ENCODE measurements around the gene TCEANC. TPM values are rescaled to one million over a fixed set of nuclear protein-coding genes. Genes with fewer than 3 reads are reported as not detected.
"Not testable (repeated sequence)": the region's sequence is repeated elsewhere in the genome, so short reads cannot be mapped to it uniquely, and the experiment has no call there.

Gene TCEANC
- total RNA-seq, 4 donors from 2014 or later = 2.9 to 4.1 (median 3.3) TPM

GRCh38 chrX:13638021-13638420 is 14.9 kb upstream of the TCEANC start:
- H3K9me3 ChIP-seq = peaks cover 0 to 4% (median 0%) of the 10 kb centered on the region in 3 donors
- DNase-seq = no peak
- in situ Hi-C loops (cut with MboI; ENCODE audit: low sequenced_read_pairs in 4 of 4) = loop anchor here in 2 of 4 donors (25.0 kb wide), 1 partner anchor 126 kb away; no protein-coding TSS in a partner anchor
- no peak for ATAC-seq
- no peak overlapping the region for H3K27ac ChIP-seq
- H3K36me3 ChIP-seq = no peaks in the 10 kb centered on the region
- H3K27me3 ChIP-seq = peaks cover 0 to 7% (median 0%) of the 10 kb centered on the region in 3 donors
- H3K4me3 ChIP-seq = no peak overlapping the region
- TF ChIP-seq CTCF (IDR thresholded peaks at IDR 0.05 in 4 of 5, conservative IDR thresholded peaks at IDR 0.05 in 1 of 5) (no peak), POLR2A (IDR thresholded peaks at IDR 0.05) (no peak)
- intact Hi-C loops (cut with DNase I; ENCODE audit: low total_unique reads) = no loop called here
- no peaks in the 10 kb centered on the region for H3K4me1 ChIP-seq

GRCh38 chrX:13638826-13639225 is 14.1 kb upstream of the TCEANC start:
- Histone ChIP-seq H3K27ac (no peak overlapping the region), H3K27me3 (peaks cover 0 to 7% (median 0%) of the 10 kb centered on the region in 3 donors), H3K36me3 (no peaks in the 10 kb centered on the region), H3K9me3 (peaks cover 0 to 4% (median 0%) of the 10 kb centered on the region in 3 donors), H3K4me1 (no peaks in the 10 kb centered on the region), H3K4me3 (no peak overlapping the region)
- TF ChIP-seq POLR2A (IDR thresholded peaks at IDR 0.05) (no peak), CTCF (IDR thresholded peaks at IDR 0.05 in 4 of 5, conservative IDR thresholded peaks at IDR 0.05 in 1 of 5) (no peak)
- ATAC-seq (no peak), DNase-seq (no peak)
- intact Hi-C loops (cut with DNase I; ENCODE audit: low total_unique reads) (no loop called here), in situ Hi-C loops (cut with MboI; ENCODE audit: low sequenced_read_pairs in 4 of 4) (loop anchor here in 2 of 4 donors (25.0 kb wide), 1 partner anchor 127 kb away; no protein-coding TSS in a partner anchor)

- H3K36me3 ChIP-seq; H3K4me3 ChIP-seq; H3K9me3 ChIP-seq; ATAC-seq; intact Hi-C loops (cut with DNase I; ENCODE audit: low total_unique reads); DNase-seq; H3K27me3 ChIP-seq; H3K4me1 ChIP-seq; H3K27ac ChIP-seq: not testable (repeated sequence)
- in situ Hi-C loops (cut with MboI; ENCODE audit: low sequenced_read_pairs in 4 of 4) = loop anchor here in 3 of 4 donors (10.0 to 25.0 kb wide), 2 partner anchors 129 to 137 kb away; no protein-coding TSS in a partner anchor
These were observed 11.3 kb upstream of the TCEANC start for GRCh38 chrX:13641684-13642083.

GRCh38 chrX:13645464-13646153 is 7.3 kb upstream of the TCEANC start:
- H3K27me3 ChIP-seq = peaks cover 0 to 5% (median 0%) of the 10 kb centered on the region in 3 donors
- in situ Hi-C loops (cut with MboI; ENCODE audit: low sequenced_read_pairs in 4 of 4) (loop anchor here (5.0 to 25.0 kb wide), 3 partner anchors 133 to 143 kb away; no protein-coding TSS in a partner anchor), intact Hi-C loops (cut with DNase I; ENCODE audit: low total_unique reads) (loop anchor here (5.0 kb wide), 1 partner anchor 138 kb away; no protein-coding TSS in a partner anchor)
- DNase-seq (no peak), ATAC-seq (no peak)
- no peak for TF ChIP-seq POLR2A (IDR thresholded peaks at IDR 0.05)
- TF ChIP-seq CTCF (IDR thresholded peaks at IDR 0.05 in 4 of 5, conservative IDR thresholded peaks at IDR 0.05 in 1 of 5) = no peak
- H3K36me3 ChIP-seq = no peaks in the 10 kb centered on the region
- H3K9me3 ChIP-seq = no peaks in the 10 kb centered on the region
- H3K4me3 ChIP-seq = no peak overlapping the region
- H3K27ac ChIP-seq = no peak overlapping the region
- no peaks in the 10 kb centered on the region for H3K4me1 ChIP-seq

GRCh38 chrX:13646154-13646549 is 6.8 kb upstream of the TCEANC start:
- Histone ChIP-seq H3K27ac (no peak overlapping the region), H3K36me3 (no peaks in the 10 kb centered on the region), H3K9me3 (no peaks in the 10 kb centered on the region), H3K27me3 (peaks cover 0 to 5% (median 0%) of the 10 kb centered on the region in 3 donors), H3K4me1 (no peaks in the 10 kb centered on the region), H3K4me3 (no peak overlapping the region)
- in situ Hi-C loops (cut with MboI; ENCODE audit: low sequenced_read_pairs in 4 of 4) (loop anchor here (5.0 to 25.0 kb wide), 3 partner anchors 134 to 144 kb away; no protein-coding TSS in a partner anchor), intact Hi-C loops (cut with DNase I; ENCODE audit: low total_unique reads) (loop anchor here (5.0 kb wide), 1 partner anchor 139 kb away; no protein-coding TSS in a partner anchor)
- ATAC-seq (no peak), DNase-seq (no peak)
- TF ChIP-seq POLR2A (IDR thresholded peaks at IDR 0.05) (no peak), CTCF (IDR thresholded peaks at IDR 0.05 in 4 of 5, conservative IDR thresholded peaks at IDR 0.05 in 1 of 5) (peak in 3 of 5 experiments; percentile 18 to 38 (median 22))

Data from gastrocnemius medialis (tissue), 4 donors.